Suppressor macrophage treated with lipopolysaccharide for 4 hours (primary cell): ENCODE results near the gene TBL1XR1.
"Not testable (repeated sequence)": the region's sequence is repeated elsewhere in the genome, so short reads cannot be mapped to it uniquely, and the experiment has no call there.

ENCODE experiments used
- DNase-seq: peaks from one replicate; pipeline ENCODE4 v3.0.0-alpha.2; 2020

Gene TBL1XR1

DNA sequence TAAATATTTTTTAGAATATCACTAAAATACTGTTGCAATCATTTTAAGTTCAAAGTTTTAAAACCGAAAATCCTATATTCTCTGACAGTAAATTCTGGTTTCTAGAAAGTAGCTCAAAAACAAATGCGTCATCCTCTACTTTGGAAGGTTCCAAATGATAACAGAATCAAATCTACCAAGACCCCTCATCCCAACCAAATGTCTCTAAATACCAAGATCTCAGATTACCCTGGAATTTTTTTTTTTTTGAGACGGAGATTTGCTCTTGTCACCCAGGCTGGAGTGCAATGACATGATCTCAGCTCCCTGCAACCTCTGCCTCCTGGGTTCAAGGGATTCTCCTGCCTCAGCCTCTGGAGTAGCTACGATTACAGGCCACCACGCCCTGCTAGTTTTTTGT, 16.8 kb downstream of the TBL1XR1 start:
- DNase-seq: no peak

- no peak for DNase-seq
Measured at GRCh38 chr3:177179281-177180067, 17.8 kb downstream of the TBL1XR1 start.

GRCh38 chr3:177177749-177178221, 19.5 kb downstream of the TBL1XR1 start:
- no peak for DNase-seq

DNA sequence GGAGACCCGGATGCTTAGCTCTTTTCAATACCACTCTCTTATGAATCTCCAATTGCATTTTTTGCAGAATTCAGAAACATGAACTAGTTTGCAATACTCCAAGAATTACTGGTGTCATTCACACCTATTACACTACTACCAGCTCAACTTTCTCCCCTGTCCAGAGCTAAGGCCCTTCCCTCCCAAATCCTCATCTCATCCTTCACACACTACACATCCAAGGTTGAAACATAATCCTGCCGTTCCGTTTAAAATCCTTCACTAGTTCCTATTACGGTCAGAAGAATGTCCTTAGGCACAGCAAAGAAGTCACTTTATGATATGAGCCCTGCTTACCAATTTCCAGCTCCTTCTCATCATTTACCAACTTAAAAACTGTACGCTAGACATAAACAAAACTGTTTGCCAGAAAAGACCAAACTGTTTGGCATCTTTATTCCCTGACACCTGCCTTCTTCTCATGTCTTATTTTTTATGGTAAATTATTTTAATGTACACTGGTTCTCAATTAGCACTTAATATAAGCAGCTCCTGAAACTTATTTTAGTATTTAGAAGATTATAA, 22.6 kb downstream of the TBL1XR1 start:
- DNase-seq: no peak

DNA sequence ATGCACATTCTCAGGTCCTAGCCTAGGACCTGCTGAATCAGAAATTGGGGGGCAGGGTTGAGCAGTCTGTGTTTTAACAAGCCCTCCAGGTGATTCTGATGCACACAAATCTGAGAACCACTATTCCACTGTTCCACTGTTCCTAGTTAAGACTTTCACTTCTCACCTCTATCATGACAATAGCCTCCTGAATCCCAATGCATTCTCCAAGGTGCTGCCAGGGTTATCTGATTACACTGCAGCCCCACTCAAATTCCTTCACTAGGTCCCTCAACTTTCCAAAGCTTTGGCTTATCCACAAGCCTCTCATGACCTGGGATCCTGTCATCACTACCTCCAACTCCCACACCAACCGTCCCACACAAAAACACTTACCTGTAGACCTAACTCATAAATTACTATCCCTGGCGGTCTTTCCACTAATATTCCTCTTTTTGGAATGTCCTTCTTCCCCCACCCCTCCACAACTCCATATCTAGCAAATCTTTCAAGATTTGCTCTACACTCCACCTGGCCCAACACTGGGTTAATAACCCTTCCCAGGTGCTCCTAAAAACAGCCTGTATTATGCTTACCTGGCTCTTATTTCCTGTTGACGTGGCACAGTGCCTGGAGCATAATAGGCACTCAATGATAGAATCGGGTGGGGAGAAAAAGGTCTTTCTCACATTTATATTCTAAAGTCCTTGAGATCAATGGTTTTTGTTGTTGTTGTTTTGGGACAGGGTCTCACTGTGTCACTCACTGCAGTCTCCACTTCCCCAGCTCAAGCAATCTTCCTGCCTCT, 27.2 kb downstream of the TBL1XR1 start:
- no peak for DNase-seq

- DNase-seq: no peak
Measured at GRCh38 chr3:177168431-177168830, 28.9 kb downstream of the TBL1XR1 start.

GRCh38 chr3:177162742-177163141, 34.5 kb downstream of the TBL1XR1 start:
- DNase-seq: no peak

GRCh38 chr3:177161603-177162002, 35.7 kb downstream of the TBL1XR1 start:
- not testable (repeated sequence) for DNase-seq

DNA sequence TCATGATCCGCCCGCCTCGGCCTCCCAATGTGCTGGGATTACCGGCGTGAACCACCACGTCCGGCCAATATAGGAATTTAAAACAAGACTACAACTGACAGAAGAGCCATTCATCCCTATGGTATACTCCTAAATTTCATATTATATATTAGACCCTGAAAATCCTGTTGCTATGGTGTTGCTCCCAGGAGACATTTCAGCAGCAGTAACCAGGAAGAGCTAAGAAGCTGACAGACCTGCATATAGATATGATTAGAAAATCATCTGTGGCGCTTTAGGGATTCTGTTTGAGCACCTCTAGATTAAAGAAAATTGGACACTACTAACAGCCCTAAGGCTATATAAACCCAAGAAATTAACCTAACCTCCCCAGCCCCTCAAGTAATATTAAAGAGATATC, 38.8 kb downstream of the TBL1XR1 start:
- no peak for DNase-seq

DNA sequence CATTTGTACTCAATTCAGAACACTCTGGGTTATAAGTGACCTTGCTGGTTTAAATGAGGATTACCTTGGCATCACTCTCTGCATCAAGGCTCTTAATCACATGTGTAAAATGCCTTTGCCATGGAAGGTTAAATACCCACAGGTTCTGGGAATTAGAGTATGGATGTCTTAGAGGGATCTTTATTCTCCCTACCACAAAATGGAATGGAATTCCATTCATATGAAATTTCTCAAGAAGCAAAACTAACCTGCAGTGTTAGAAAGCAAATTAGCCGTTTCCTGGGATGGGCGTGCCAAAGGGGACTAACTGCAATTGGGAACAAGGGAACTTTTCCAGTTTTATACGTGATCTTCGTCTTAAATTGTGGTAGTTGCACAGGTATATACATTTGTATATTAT, 39.8 kb downstream of the TBL1XR1 start:
- DNase-seq: no peak

DNA sequence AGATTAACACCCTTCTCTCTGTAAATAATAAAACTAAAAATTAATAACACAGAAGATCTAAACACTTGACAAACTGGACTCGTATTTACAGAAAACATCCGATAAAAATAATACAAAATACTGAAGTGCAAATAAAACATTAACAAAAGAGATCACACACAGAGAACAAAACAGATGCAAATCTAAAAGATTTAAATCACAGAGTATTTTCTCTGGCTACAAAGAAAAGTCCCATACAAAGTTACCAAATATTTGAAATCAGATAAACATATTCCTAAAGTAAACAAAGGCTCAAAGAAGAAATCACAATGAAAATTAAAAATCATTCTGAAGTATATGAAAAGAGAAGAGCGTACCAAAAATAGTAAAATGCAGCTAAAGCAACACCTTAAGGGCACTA, 42.5 kb downstream of the TBL1XR1 start:
- DNase-seq: no peak

GRCh38 chr3:177150970-177151627, 46.2 kb downstream of the TBL1XR1 start:
- DNase-seq: peak; percentile 19

- no peak for DNase-seq
Measured at GRCh38 chr3:177150218-177150916, 46.9 kb downstream of the TBL1XR1 start.

DNA sequence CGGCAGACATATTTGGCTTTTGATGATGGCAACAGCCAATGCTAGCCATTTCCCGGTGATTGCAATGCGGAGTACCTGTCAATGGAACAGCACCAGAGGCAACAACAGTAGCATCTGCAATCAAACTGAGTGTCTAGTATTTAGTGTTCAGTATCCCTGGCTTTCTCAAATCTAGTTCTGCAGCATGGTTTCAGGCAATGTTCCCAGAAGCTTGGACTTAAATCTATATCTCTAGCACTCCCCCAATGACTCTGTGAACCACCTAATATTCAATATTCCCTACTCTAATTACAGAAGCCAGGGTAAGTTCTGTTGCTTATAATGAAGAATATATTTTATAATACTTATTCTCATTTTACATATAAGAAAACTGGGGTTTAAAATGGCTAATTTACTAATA, 48.2 kb downstream of the TBL1XR1 start:
- DNase-seq: no peak

GRCh38 chr3:177147790-177148189, 49.5 kb downstream of the TBL1XR1 start:
- DNase-seq: no peak

DNA sequence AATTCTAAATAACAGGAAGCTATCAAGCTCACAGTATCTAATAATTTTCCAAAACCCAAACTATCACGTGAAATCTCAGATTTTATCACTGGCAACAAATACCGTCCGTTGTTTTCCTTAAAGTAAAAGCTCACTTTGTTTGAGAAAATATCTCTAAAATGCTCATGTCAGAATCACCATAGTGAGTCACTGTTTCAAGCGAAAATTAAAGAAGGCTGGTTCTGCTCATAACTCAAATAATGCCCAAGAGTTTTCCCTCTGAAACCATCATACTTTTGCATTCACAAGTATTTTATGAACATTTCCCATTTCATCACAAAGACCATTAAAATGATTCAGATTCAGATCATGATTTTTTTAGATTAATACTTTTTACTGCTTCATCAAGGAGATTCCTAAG, 50.6 kb downstream of the TBL1XR1 start:
- no peak for DNase-seq

DNA sequence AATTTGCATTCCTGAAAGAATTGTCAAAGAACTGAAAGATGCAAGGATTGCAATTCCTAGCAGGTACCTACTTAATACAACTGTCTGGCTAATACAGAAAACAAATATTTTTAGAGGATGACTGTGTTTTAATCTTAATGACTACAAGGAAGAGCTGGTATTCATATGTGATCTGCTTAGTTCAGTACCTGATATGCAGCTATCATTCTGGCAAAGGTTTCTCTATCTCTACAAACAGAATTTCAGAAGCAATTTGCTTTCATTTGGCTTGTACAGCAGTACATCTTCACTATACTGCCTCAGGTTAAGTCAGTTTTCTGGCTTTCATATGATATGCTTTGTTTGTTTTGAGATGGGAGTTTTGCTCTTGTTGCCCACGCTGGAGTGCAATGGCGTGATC, 51.3 kb downstream of the TBL1XR1 start:
- DNase-seq: no peak

DNA sequence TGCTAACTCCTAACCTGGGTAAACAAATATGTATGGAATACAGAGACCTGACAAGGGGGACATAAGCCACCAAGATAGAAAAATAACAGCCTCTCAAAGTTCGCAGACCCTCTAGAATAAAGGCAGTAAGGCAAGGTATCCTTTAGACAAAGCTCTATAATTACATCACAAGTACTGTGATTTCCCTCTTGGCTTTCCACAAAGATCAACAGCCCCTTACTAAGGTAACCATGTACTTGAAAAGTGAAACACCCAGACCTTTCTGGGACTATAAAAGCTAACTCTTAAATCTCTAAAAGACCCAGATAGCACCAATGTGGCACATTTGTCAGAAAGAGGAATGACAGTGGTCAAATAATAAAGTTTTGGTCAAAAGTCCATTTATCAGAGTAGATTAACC, 51.9 kb downstream of the TBL1XR1 start:
- no peak for DNase-seq

GRCh38 chr3:177144922-177145321, 52.4 kb downstream of the TBL1XR1 start:
- peak; percentile 31 for DNase-seq

GRCh38 chr3:177141899-177142646, 55.2 kb downstream of the TBL1XR1 start:
- DNase-seq: peak; percentile 22

- DNase-seq: no peak
Measured at GRCh38 chr3:177141471-177141870, 55.8 kb downstream of the TBL1XR1 start.

GRCh38 chr3:177139220-177139619, 58.1 kb downstream of the TBL1XR1 start:
- not testable (repeated sequence) for DNase-seq
